HEK293 (cell line): Measurements from ENCODE around the gene IMP3.

Source experiments
- CTCF ChIA-PET: fragments of 350-600 bp; formaldehyde crosslinking; extraction: SDS; loops from one replicate; lab custom pipeline; 2021; ENCODE audit warnings: antibody characterized with exemption; lab: Yijun Ruan, JAX
- POLR2A ChIA-PET: fragments of 300-600 bp; formaldehyde crosslinking; extraction: SDS; loops from one replicate; lab custom pipeline; 2020; ENCODE audit warnings: antibody characterized with exemption, inconsistent platforms; lab: Yijun Ruan, JAX
- H3K27ac ChIP-seq: fragments of 200-500 bp; sonication (Bioruptor generic); 2 replicates; pipeline ENCODE4 v1.5.1; 2014; ENCODE audit warnings: low read depth, low read length, control low read depth, inconsistent platforms; ENCODE audit errors: extremely low read depth
- H3K36me3 ChIP-seq, 2 experiments: fragments of 200-500 bp in 1 of 2; sonication (Bioruptor generic) in 1 of 2; 1 replicate in 1 of 2; 2 replicates in 1 of 2; pipeline ENCODE4 v1.5.1; 2014 to 2017; ENCODE audit warnings: inconsistent platforms in 2 of 2, low read length in 2 of 2; ENCODE audit not compliant: control insufficient read depth in 2 of 2, insufficient read depth in 1 of 2
- H3K4me1 ChIP-seq: fragments of 200-500 bp; sonication (Bioruptor generic); 2 replicates; pipeline ENCODE4 v1.5.1; 2014; ENCODE audit warnings: mild to moderate bottlenecking, low read length, inconsistent platforms; ENCODE audit not compliant: control insufficient read depth, insufficient read depth
- H3K4me3 ChIP-seq: 2 replicates; pipeline ENCODE4 v1.5.1; 2011; ENCODE audit warnings: low read depth, mild to moderate bottlenecking, control low read depth, low read length, moderate library complexity
- H3K9me3 ChIP-seq: fragments of 200-500 bp; sonication (Bioruptor generic); 2 replicates; pipeline ENCODE4 v1.5.1; 2014; ENCODE audit warnings: low read depth, low read length, inconsistent platforms; ENCODE audit not compliant: control insufficient read depth, insufficient read depth
- IKZF3 ChIP-seq: fragments of 450-650 bp; IDR thresholded peaks from 2 replicates; pipeline ENCODE4 v1.5.0; 2018; ENCODE audit warnings: missing biosample characterization, mild to moderate bottlenecking, missing genetic modification characterization, moderate library complexity
- MEIS1 ChIP-seq: sonication (generic); formaldehyde crosslinking; IDR thresholded peaks from 2 replicates; pipeline ENCODE4 v1.8.1; 2022; ENCODE audit warnings: missing genetic modification reagents, mild to moderate bottlenecking, borderline replicate concordance
- SCRT2 ChIP-seq: fragments of 450-650 bp; formaldehyde crosslinking; IDR thresholded peaks from 2 replicates; pipeline ENCODE4 v1.5.1; 2016; ENCODE audit warnings: missing biosample characterization, missing genetic modification characterization
- SP2 ChIP-seq: fragments of 450-650 bp; formaldehyde crosslinking; IDR thresholded peaks from 2 replicates; pipeline ENCODE4 v1.5.1; 2016; ENCODE audit warnings: missing biosample characterization, missing genetic modification characterization
- TCF7L2 ChIP-seq: IDR thresholded peaks from 2 replicates; pipeline ENCODE4 v1.6.1; 2011; ENCODE audit warnings: low read depth, mild to moderate bottlenecking, inconsistent platforms, low read length, moderate library complexity, borderline replicate concordance
- ZBTB11 ChIP-seq: fragments of 450-650 bp; formaldehyde crosslinking; conservative IDR thresholded peaks from 2 replicates; pipeline ENCODE4 v1.5.1; 2016; ENCODE audit warnings: low read depth, missing biosample characterization, missing genetic modification characterization
- ZBTB26 ChIP-seq: fragments of 450-650 bp; formaldehyde crosslinking; optimal IDR thresholded peaks from 2 replicates; pipeline ENCODE3; 2016; ENCODE audit warnings: missing biosample characterization, mild to moderate bottlenecking, missing genetic modification characterization
- ZBTB48 ChIP-seq: fragments of 450-650 bp; formaldehyde crosslinking; IDR thresholded peaks from 2 replicates; pipeline ENCODE4 v1.5.1; 2016; ENCODE audit warnings: missing biosample characterization, missing genetic modification characterization
- ZNF114 ChIP-seq: fragments of 450-650 bp; formaldehyde crosslinking; IDR thresholded peaks from 2 replicates; pipeline ENCODE4 v1.5.0; 2017; ENCODE audit warnings: missing biosample characterization, missing genetic modification characterization
- ZNF121 ChIP-seq: fragments of 450-650 bp; formaldehyde crosslinking; IDR thresholded peaks from 2 replicates; pipeline ENCODE4 v1.5.1; 2016; ENCODE audit warnings: missing biosample characterization, missing genetic modification characterization
- ZNF202 ChIP-seq: fragments of 450-650 bp; formaldehyde crosslinking; IDR thresholded peaks from 2 replicates; pipeline ENCODE4 v1.5.1; 2016; ENCODE audit warnings: missing biosample characterization, missing genetic modification characterization, borderline replicate concordance
- ZNF302 ChIP-seq: fragments of 450-650 bp; formaldehyde crosslinking; IDR thresholded peaks from 2 replicates; pipeline ENCODE4 v1.5.1; 2016; ENCODE audit warnings: missing biosample characterization, missing genetic modification characterization, low read depth
- ZNF366 ChIP-seq: fragments of 450-650 bp; formaldehyde crosslinking; conservative IDR thresholded peaks from 2 replicates; pipeline ENCODE4 v1.5.1; 2016; ENCODE audit warnings: missing biosample characterization, missing genetic modification characterization
- ZNF600 ChIP-seq: fragments of 450-650 bp; formaldehyde crosslinking; IDR thresholded peaks from 2 replicates; pipeline ENCODE4 v1.5.1; 2016; ENCODE audit warnings: missing biosample characterization, missing genetic modification characterization
- ZNF837 ChIP-seq: fragments of 450-650 bp; formaldehyde crosslinking; IDR thresholded peaks from 2 replicates; pipeline ENCODE4 v1.5.1; 2016; ENCODE audit warnings: missing biosample characterization, missing genetic modification characterization

Gene IMP3

GRCh38 chr15:75620841-75621391 lies 19.1 kb downstream of the IMP3 start:
- Histone ChIP-seq H3K27ac (no peak overlapping the region), H3K4me3 (no peak overlapping the region), H3K4me1 (no peaks in the 10 kb centered on the region; the same call in 1 of the 2 replicates), H3K36me3 (peaks cover 35 to 45% of the 10 kb centered on the region in 2 experiments), H3K9me3 (no peaks in the 10 kb centered on the region)
- CTCF ChIA-PET: interaction anchor here (0.6 to 1.8 kb wide), 4 partner anchors 8 to 253 kb away, joined by 3 to 4 read pairs (median 3); no protein-coding TSS in a partner anchor
- TF ChIP-seq ZNF121 (tag by site-specific recombination) (no peak), MEIS1 (no peak), SP2 (tag by site-specific recombination) (no peak)
- POLR2A ChIA-PET: interaction anchor here (0.7 kb wide), 1 partner anchor 19 kb away, joined by 3 read pairs; the partner anchor contains the start of gene IMP3

GRCh38 chr15:75620058-75620820 lies 19.8 kb downstream of the IMP3 start:
- ChIA-PET CTCF (interaction anchor here (0.6 to 1.8 kb wide), 4 partner anchors 9 to 416 kb away, joined by 3 to 7 read pairs (median 4); no protein-coding TSS in a partner anchor), POLR2A (interaction anchor here (0.6 to 0.7 kb wide), 2 partner anchors 20 to 252 kb away, joined by 3 read pairs; partner anchors contain the start of gene IMP3)
- no peak overlapping the region for H3K4me3 ChIP-seq
- no peaks in the 10 kb centered on the region for H3K9me3 ChIP-seq
- peaks cover 42 to 49% of the 10 kb centered on the region in 2 experiments for H3K36me3 ChIP-seq
- H3K4me1 ChIP-seq: no peaks in the 10 kb centered on the region; the same call in 1 of the 2 replicates
- no peak overlapping the region for H3K27ac ChIP-seq
- TF ChIP-seq ZNF837 (tag by site-specific recombination) (no peak), ZBTB11 (tag by site-specific recombination) (no peak), TCF7L2 (no peak), ZNF114 (no peak), ZBTB48 (tag by site-specific recombination) (0 out of 2 replicates have a peak, but pooled peaks have one; percentile 28), ZNF121 (tag by site-specific recombination) (no peak), IKZF3 (0 out of 2 replicates have a peak, but pooled peaks have one; percentile 3), ZBTB26 (no peak), SCRT2 (no peak)

GRCh38 chr15:75616766-75617165 lies 23.3 kb downstream of the IMP3 start:
- Histone ChIP-seq H3K9me3 (no peaks in the 10 kb centered on the region), H3K27ac (no peak overlapping the region), H3K36me3 (peaks cover 73 to 76% of the 10 kb centered on the region in 2 experiments), H3K4me3 (no peak overlapping the region), H3K4me1 (no peaks in the 10 kb centered on the region)
- CTCF ChIA-PET: interaction anchor here (1.4 kb wide), 1 partner anchor 11 kb away, joined by 3 read pairs; no protein-coding TSS in a partner anchor
- TF ChIP-seq ZNF366 (tag by site-specific recombination) (no peak), ZNF600 (tag by site-specific recombination) (peak; percentile 28; the same call in 1 of the 2 replicates), ZNF302 (tag by site-specific recombination) (no peak), ZNF202 (no peak)
- POLR2A ChIA-PET: interaction anchor here (1.1 kb wide), 1 partner anchor 9 kb away, joined by 3 read pairs; the partner anchor contains the start of gene SNUPN
